MM.1S (cell line): ENCODE data around the gene AUH.

Source experiments
- DNase-seq: peaks from one replicate; pipeline ENCODE4 v3.0.0-alpha.2; 2015
- H2AFZ ChIP-seq: fragments of 300-600 bp; sonication (generic); 2 replicates; pipeline ENCODE4 v1.6.0; 2016; ENCODE audit warnings: antibody characterized with exemption, low read length
- H3F3A ChIP-seq: fragments of 300-600 bp; sonication (generic); 2 replicates; pipeline ENCODE4 v1.6.1; 2016; ENCODE audit warnings: mild to moderate bottlenecking, antibody characterized with exemption, low read length, moderate library complexity, mixed read lengths; ENCODE audit not compliant: insufficient read depth
- H3K27ac ChIP-seq: fragments of 300-600 bp; sonication (generic); 2 replicates; pipeline ENCODE4 v1.5.1; 2016; ENCODE audit warnings: mild to moderate bottlenecking, low read length
- H3K27me3 ChIP-seq: fragments of 300-600 bp; sonication (generic); replicated peaks from 2 replicates; pipeline ENCODE4 v1.6.0; 2016; ENCODE audit warnings: low read length; ENCODE audit not compliant: insufficient read depth
- H3K36me3 ChIP-seq: fragments of 300-600 bp; sonication (generic); replicated peaks from 2 replicates; pipeline ENCODE4 v1.6.1; 2016; ENCODE audit warnings: mild to moderate bottlenecking, low read length, mixed read lengths; ENCODE audit not compliant: insufficient read depth
- H3K4me1 ChIP-seq: fragments of 300-600 bp; sonication (generic); 2 replicates; pipeline ENCODE4 v1.6.1; 2016; ENCODE audit warnings: low read length, mixed read lengths
- H3K4me2 ChIP-seq: fragments of 300-600 bp; sonication (generic); 2 replicates; pipeline ENCODE4 v1.6.0; 2016; ENCODE audit warnings: low read depth, low read length
- H3K4me3 ChIP-seq: fragments of 300-600 bp; sonication (generic); 2 replicates; pipeline ENCODE4 v1.5.1; 2016; ENCODE audit warnings: low read length, mixed read lengths
- H3K79me2 ChIP-seq: fragments of 300-600 bp; sonication (generic); 2 replicates; pipeline ENCODE4 v1.6.1; 2016; ENCODE audit warnings: mixed run types, low read length, mixed read lengths
- H3K9ac ChIP-seq: fragments of 300-600 bp; sonication (generic); 2 replicates; pipeline ENCODE4 v1.6.1; 2016; ENCODE audit warnings: low read length, mixed read lengths
- H3K9me2 ChIP-seq: fragments of 300-600 bp; sonication (generic); replicated peaks from 2 replicates; pipeline ENCODE4 v1.6.1; 2016; ENCODE audit warnings: mild to moderate bottlenecking, low read length, mixed read lengths; ENCODE audit not compliant: insufficient read depth
- H3K9me3 ChIP-seq: fragments of 300-600 bp; sonication (generic); replicated peaks from 2 replicates; pipeline ENCODE4 v1.6.1; 2016; ENCODE audit warnings: mild to moderate bottlenecking, low read length, mixed read lengths; ENCODE audit not compliant: insufficient read depth
- H4K20me1 ChIP-seq: fragments of 300-600 bp; sonication (generic); 2 replicates; pipeline ENCODE4 v1.6.1; 2016; ENCODE audit warnings: mild to moderate bottlenecking, low read length, moderate library complexity, mixed read lengths; ENCODE audit not compliant: insufficient read depth
- CTCF ChIP-seq: fragments of 300-600 bp; sonication (generic); IDR thresholded peaks from 2 replicates; pipeline ENCODE4 v1.5.1; 2016; ENCODE audit warnings: antibody characterized with exemption, low read length, mixed read lengths
- EZH2 ChIP-seq: fragments of 300-600 bp; sonication (generic); optimal IDR thresholded peaks from 2 replicates; pipeline ENCODE3; 2017; ENCODE audit warnings: low read depth, mild to moderate bottlenecking, antibody characterized with exemption, low read length, mixed read lengths
- EZH2phosphoT487 ChIP-seq: fragments of 300-600 bp; sonication (generic); IDR thresholded peaks from 2 replicates; pipeline ENCODE4 v1.6.1; 2018; ENCODE audit warnings: antibody characterized with exemption, low read length

Gene AUH

GRCh38 chr9:91269907-91270491 is 91.7 kb downstream of the AUH start:
- Histone ChIP-seq H3K4me1 (peaks cover 18% of the 10 kb centered on the region), H3K4me2 (no peak overlapping the region), H3K79me2 (no peaks in the 10 kb centered on the region), H4K20me1 (no peaks in the 10 kb centered on the region), H3K36me3 (no peaks in the 10 kb centered on the region), H2AFZ (no peak overlapping the region), H3F3A (peaks cover 16% of the 10 kb centered on the region), H3K9me3 (no peaks in the 10 kb centered on the region), H3K27me3 (no peaks in the 10 kb centered on the region), H3K9me2 (no peaks in the 10 kb centered on the region), H3K9ac (no peak overlapping the region), H3K27ac (no peak overlapping the region), H3K4me3 (no peak overlapping the region)
- TF ChIP-seq EZH2phosphoT487 = no peak
- TF ChIP-seq EZH2 = no peak
- no peak for TF ChIP-seq CTCF
- no peak for DNase-seq

GRCh38 chr9:91266448-91266847 is 95.3 kb downstream of the AUH start:
- Histone ChIP-seq H3K4me3 (no peak overlapping the region), H3K9ac (no peak overlapping the region), H2AFZ (no peak overlapping the region), H3K9me2 (no peaks in the 10 kb centered on the region), H3K36me3 (no peaks in the 10 kb centered on the region), H3K27me3 (no peaks in the 10 kb centered on the region), H3K4me1 (no peaks in the 10 kb centered on the region), H3K79me2 (no peaks in the 10 kb centered on the region), H3K9me3 (no peaks in the 10 kb centered on the region), H3K27ac (no peak overlapping the region), H3F3A (no peaks in the 10 kb centered on the region), H3K4me2 (no peak overlapping the region), H4K20me1 (no peaks in the 10 kb centered on the region)
- DNase-seq = no peak
- TF ChIP-seq CTCF = no peak
- TF ChIP-seq EZH2 = no peak
- TF ChIP-seq EZH2phosphoT487 = no peak

GRCh38 chr9:91265514-91265913 is 96.2 kb downstream of the AUH start:
- Histone ChIP-seq H3K79me2 (no peaks in the 10 kb centered on the region), H3K9me2 (no peaks in the 10 kb centered on the region), H4K20me1 (no peaks in the 10 kb centered on the region), H3K9me3 (no peaks in the 10 kb centered on the region), H2AFZ (no peak overlapping the region), H3K9ac (no peak overlapping the region), H3K27ac (no peak overlapping the region), H3K27me3 (no peaks in the 10 kb centered on the region), H3K4me3 (no peak overlapping the region), H3F3A (no peaks in the 10 kb centered on the region), H3K4me1 (no peaks in the 10 kb centered on the region), H3K4me2 (no peak overlapping the region), H3K36me3 (no peaks in the 10 kb centered on the region)
- DNase-seq = no peak
- TF ChIP-seq EZH2phosphoT487 (no peak), CTCF (no peak), EZH2 (no peak)

- Histone ChIP-seq H3K27ac (no peak overlapping the region), H2AFZ (no peak overlapping the region), H3F3A (no peaks in the 10 kb centered on the region), H3K4me2 (no peak overlapping the region), H3K9me3 (no peaks in the 10 kb centered on the region), H3K79me2 (no peaks in the 10 kb centered on the region), H3K9ac (no peak overlapping the region), H4K20me1 (no peaks in the 10 kb centered on the region), H3K36me3 (no peaks in the 10 kb centered on the region), H3K4me3 (no peak overlapping the region), H3K4me1 (peaks cover 5% of the 10 kb centered on the region), H3K27me3 (no peaks in the 10 kb centered on the region), H3K9me2 (no peaks in the 10 kb centered on the region)
- TF ChIP-seq CTCF (no peak), EZH2 (no peak), EZH2phosphoT487 (no peak)
- DNase-seq = no peak
Observed at GRCh38 chr9:91261417-91261816, 100.3 kb downstream of the AUH start.
